NCI-H1436 treated with DMSO at 0.1 percent for 48 hours (cell line): ENCODE data around the gene ELOA2.
"Not testable (repeated sequence)": the region's sequence is repeated elsewhere in the genome, so short reads cannot be mapped to it uniquely, and the experiment has no call there.

ENCODE experiments used
- DNase-seq: peaks from one replicate; lab custom pipeline; 2025; lab: John Stamatoyannopoulos, UW

The ELOA2 gene

GRCh38 chr18:47035156-47035671, at the start of gene ELOA2:
Gene ELOA2, minus strand, starts transcription at chr18:47035621. Its CDS starts 357 bp downstream, at chr18:47035264.
- DNase-seq, result no peak

GRCh38 chr18:47081578-47081977, 46.2 kb upstream of the ELOA2 start:
- DNase-seq, result no peak

- no peak for DNase-seq
These were observed 45.5 kb upstream of the ELOA2 start for GRCh38 chr18:47080872-47081271.

GRCh38 chr18:47077111-47077510, 41.7 kb upstream of the ELOA2 start:
- no peak for DNase-seq

GRCh38 chr18:47075098-47075883, 39.9 kb upstream of the ELOA2 start:
- no peak for DNase-seq

GRCh38 chr18:47067648-47068047, 32.2 kb upstream of the ELOA2 start:
- DNase-seq, result no peak

- no peak for DNase-seq
These were observed 27.7 kb upstream of the ELOA2 start for GRCh38 chr18:47063096-47063495.

GRCh38 chr18:47062471-47062870, 27.1 kb upstream of the ELOA2 start:
- DNase-seq, result no peak

- no peak for DNase-seq
These were observed 18.9 kb upstream of the ELOA2 start for GRCh38 chr18:47054369-47054768.

GRCh38 chr18:47050468-47050867, 15.0 kb upstream of the ELOA2 start:
- no peak for DNase-seq

GRCh38 chr18:47040982-47041381, 5.6 kb upstream of the ELOA2 start:
- DNase-seq, result no peak

- no peak for DNase-seq
These were observed 1.6 kb upstream of the ELOA2 start for GRCh38 chr18:47036927-47037578.

- DNase-seq, result no peak
These were observed 965 bp upstream of the ELOA2 start for GRCh38 chr18:47036298-47036874.

- not testable (repeated sequence) for DNase-seq
These were observed 830 bp downstream of the ELOA2 start for GRCh38 chr18:47034591-47034990.

GRCh38 chr18:47032945-47033344, 2.5 kb downstream of the ELOA2 start:
- DNase-seq, result no peak

GRCh38 chr18:47030887-47031286, 4.5 kb downstream of the ELOA2 start:
- DNase-seq, result not testable (repeated sequence)

- DNase-seq, result not testable (repeated sequence)
These were observed 5.6 kb downstream of the ELOA2 start for GRCh38 chr18:47029684-47030353.

- DNase-seq, result not testable (repeated sequence)
These were observed 6.7 kb downstream of the ELOA2 start for GRCh38 chr18:47028738-47029137.

GRCh38 chr18:47025557-47026174, 9.8 kb downstream of the ELOA2 start:
- not testable (repeated sequence) for DNase-seq

- DNase-seq, result not testable (repeated sequence)
These were observed 11.5 kb downstream of the ELOA2 start for GRCh38 chr18:47023769-47024465.

GRCh38 chr18:47022821-47023220, 12.6 kb downstream of the ELOA2 start:
- DNase-seq, result not testable (repeated sequence)
